GM12891 (cell line): ENCODE data around the gene TGFB2.

ENCODE experiments used
- PAX5 ChIP-seq: IDR thresholded peaks from 2 replicates; pipeline ENCODE4 v1.6.1; 2011; ENCODE audit warnings: low read length, moderate library complexity, mild to moderate bottlenecking; ENCODE audit not compliant: insufficient read depth, severe bottlenecking
- POLR2A ChIP-seq: IDR thresholded peaks from 2 replicates; pipeline ENCODE4 v1.6.1; 2011; ENCODE audit warnings: low read depth, low read length, control low read depth
- POLR2AphosphoS5 ChIP-seq: IDR thresholded peaks from 2 replicates; pipeline ENCODE4 v1.6.1; 2011; ENCODE audit warnings: low read depth, low read length, control low read depth
- POU2F2 ChIP-seq: IDR thresholded peaks from 2 replicates; pipeline ENCODE4 v1.6.1; 2011; ENCODE audit warnings: low read depth, mild to moderate bottlenecking, control low read depth, low read length, moderate library complexity
- SPI1 ChIP-seq: IDR thresholded peaks from 2 replicates; pipeline ENCODE4 v1.6.1; 2011; ENCODE audit warnings: low read depth, low read length, control low read depth
- TAF1 ChIP-seq: IDR thresholded peaks from 2 replicates; pipeline ENCODE4 v1.6.1; 2011; ENCODE audit warnings: low read depth, low read length, control low read depth

DNA sequence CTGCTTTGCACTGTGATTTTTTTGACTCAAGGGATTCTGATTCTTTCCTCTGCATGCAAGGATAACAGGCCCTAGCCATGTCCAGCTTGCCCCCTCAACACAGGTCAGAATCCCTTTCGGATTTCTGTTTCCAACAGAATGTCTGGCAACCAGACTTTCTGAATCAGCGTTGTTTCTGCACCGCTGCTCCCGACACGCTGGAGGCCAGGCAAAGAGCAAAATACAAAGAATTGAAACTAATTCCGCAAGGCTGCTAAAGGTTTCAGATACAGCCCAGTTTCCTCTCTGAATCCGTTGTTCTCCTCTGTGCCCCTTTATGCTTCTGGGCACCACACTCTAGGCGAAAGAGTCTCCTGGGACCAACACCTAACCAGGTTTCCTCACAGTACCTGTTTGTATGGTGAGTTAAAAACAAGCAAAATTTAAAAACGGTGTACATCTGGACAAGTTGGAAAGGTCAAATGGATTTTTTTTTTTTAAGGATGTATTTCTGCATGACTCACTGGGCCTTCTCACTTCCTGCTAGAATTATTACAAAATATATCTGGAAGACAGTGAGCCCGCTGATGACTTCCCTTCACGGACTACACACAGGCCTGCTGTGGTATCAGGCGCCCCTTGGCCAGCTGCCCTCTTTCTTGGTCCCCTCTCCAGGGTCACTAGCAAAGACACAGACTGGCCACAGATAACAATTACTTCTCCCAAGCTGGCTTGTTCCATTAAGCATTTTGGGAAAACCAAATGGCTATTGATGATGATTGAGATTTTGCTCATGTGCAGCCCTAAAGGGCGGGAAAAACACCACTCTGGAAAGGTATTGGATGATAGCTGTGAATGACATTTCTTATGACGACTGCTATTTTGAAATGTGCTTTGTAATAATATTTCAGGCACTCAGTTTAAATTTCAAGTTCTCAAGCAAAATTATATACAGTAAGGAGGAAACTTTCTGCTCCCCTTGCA, 118.3 kb downstream of the TGFB2 start:
- no peak for TF ChIP-seq POLR2A
- no peak for TF ChIP-seq SPI1
- no peak for TF ChIP-seq POLR2AphosphoS5
- no peak for TF ChIP-seq PAX5
- TF ChIP-seq TAF1 = no peak
- TF ChIP-seq POU2F2 = no peak
